ENCODE data around the gene KCNH4.

DNA sequence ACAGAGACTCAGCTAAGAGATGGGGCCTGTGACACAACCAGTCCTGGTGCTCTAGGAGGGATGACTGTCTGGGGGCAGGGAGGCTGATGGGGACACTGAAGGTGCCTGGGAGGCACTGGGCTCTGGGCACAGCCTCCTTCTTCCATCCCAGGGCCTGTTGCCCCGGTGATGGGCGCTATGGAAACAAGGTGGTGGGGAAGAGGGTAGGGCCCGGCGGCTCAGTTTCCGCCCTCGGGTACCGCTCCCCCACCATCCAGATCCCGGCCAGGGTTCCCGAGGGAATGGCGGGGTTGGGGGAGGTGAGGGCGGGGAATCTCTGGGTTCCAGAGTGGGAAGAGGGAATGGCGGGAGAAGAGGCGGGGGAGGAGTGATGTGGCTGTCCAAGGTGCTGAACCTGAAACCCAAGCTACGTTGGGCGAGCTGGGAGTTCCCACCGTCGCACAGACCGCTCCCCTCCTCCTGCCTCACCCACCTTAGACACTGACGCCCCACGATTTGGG, 981 bp downstream of the KCNH4 start:
- TF ChIP-seq, protein P1, sequence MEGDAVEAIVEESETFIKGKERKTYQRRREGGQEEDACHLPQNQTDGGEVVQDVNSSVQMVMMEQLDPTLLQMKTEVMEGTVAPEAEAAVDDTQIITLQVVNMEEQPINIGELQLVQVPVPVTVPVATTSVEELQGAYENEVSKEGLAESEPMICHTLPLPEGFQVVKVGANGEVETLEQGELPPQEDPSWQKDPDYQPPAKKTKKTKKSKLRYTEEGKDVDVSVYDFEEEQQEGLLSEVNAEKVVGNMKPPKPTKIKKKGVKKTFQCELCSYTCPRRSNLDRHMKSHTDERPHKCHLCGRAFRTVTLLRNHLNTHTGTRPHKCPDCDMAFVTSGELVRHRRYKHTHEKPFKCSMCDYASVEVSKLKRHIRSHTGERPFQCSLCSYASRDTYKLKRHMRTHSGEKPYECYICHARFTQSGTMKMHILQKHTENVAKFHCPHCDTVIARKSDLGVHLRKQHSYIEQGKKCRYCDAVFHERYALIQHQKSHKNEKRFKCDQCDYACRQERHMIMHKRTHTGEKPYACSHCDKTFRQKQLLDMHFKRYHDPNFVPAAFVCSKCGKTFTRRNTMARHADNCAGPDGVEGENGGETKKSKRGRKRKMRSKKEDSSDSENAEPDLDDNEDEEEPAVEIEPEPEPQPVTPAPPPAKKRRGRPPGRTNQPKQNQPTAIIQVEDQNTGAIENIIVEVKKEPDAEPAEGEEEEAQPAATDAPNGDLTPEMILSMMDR (IDR thresholded peaks at IDR 0.05; ENCODE audit: low read depth, low read length, poor library complexity, severe bottlenecking), result no peak
- no peak for TF ChIP-seq EZH2phosphoT487 (IDR thresholded peaks at IDR 0.05; ENCODE audit: borderline replicate concordance, low read length)

Data from DOHH2 (cell line).